NB4 (cell line): ENCODE results near the gene NOS3.

Source experiments
- DNase-seq: peaks from one replicate; pipeline ENCODE4 v3.0.0; 2010; ENCODE audit warnings: low read depth
- H3K4me3 ChIP-seq: one replicate; pipeline ENCODE4 v1.5.1; 2011; ENCODE audit warnings: mild to moderate bottlenecking, low read depth, low read length, moderate library complexity
- CTCF ChIP-seq: IDR thresholded peaks from one replicate; pipeline ENCODE4 v1.5.1; 2012; ENCODE audit warnings: low read depth, low read length
- MAX ChIP-seq: IDR thresholded peaks from 2 replicates; pipeline ENCODE4 v1.6.1; 2011; ENCODE audit warnings: low read depth, low read length
- MYC ChIP-seq: IDR thresholded peaks from 2 replicates; pipeline ENCODE4 v1.6.1; 2011; ENCODE audit warnings: low read depth, low read length
- POLR2A ChIP-seq: IDR thresholded peaks from 2 replicates; pipeline ENCODE4 v1.6.1; 2011; ENCODE audit warnings: mild to moderate bottlenecking; ENCODE audit not compliant: insufficient read length; ENCODE audit errors: extremely low read depth

The NOS3 gene

GRCh38 chr7:150951181-150951520, 39.7 kb upstream of the NOS3 start:
- no peak overlapping the region for H3K4me3 ChIP-seq
- no peak for DNase-seq
- TF ChIP-seq POLR2A: no peak
- TF ChIP-seq MYC: no peak
- no peak for TF ChIP-seq CTCF
- no peak for TF ChIP-seq MAX

GRCh38 chr7:150951521-150951920, 39.3 kb upstream of the NOS3 start:
- no peak overlapping the region for H3K4me3 ChIP-seq
- no peak for DNase-seq
- TF ChIP-seq MAX: no peak
- no peak for TF ChIP-seq CTCF
- no peak for TF ChIP-seq POLR2A
- no peak for TF ChIP-seq MYC

- no peak for DNase-seq
- no peak for TF ChIP-seq POLR2A
- no peak for TF ChIP-seq MAX
- no peak for TF ChIP-seq CTCF
- H3K4me3 ChIP-seq: no peak overlapping the region
Observed at GRCh38 chr7:150952331-150953050, 38.3 kb upstream of the NOS3 start.

- no peak for DNase-seq
- TF ChIP-seq MYC (no peak), MAX (no peak), POLR2A (no peak), CTCF (no peak)
- H3K4me3 ChIP-seq: peak overlapping the region; percentile 49
Observed at GRCh38 chr7:150953061-150953997, 37.5 kb upstream of the NOS3 start.

- DNase-seq: no peak
- peak overlapping the region; percentile 49 for H3K4me3 ChIP-seq
- TF ChIP-seq CTCF (no peak), MAX (no peak), MYC (no peak)
Observed at GRCh38 chr7:150954201-150954985, 36.4 kb upstream of the NOS3 start.
